Loucy (cell line): ENCODE data around the gene CADM4.

Experiments used
- H2AFZ ChIP-seq: fragments of 200-600 bp; sonication (generic); 2 replicates; pipeline ENCODE4 v1.6.0; 2016; ENCODE audit warnings: antibody characterized with exemption, mild to moderate bottlenecking, low read length, moderate library complexity
- H3F3A ChIP-seq: fragments of 200-600 bp; 2 replicates; pipeline ENCODE4 v1.6.0; 2016; ENCODE audit warnings: antibody characterized with exemption, low read depth, mild to moderate bottlenecking
- H3K27me3 ChIP-seq: fragments of 200-600 bp; sonication (generic); 2 replicates; pipeline ENCODE4 v1.6.1; 2014; ENCODE audit warnings: low read length, mild to moderate bottlenecking; ENCODE audit not compliant: insufficient read depth, poor library complexity, severe bottlenecking
- H3K36me3 ChIP-seq: fragments of 200-600 bp; sonication (generic); 2 replicates; pipeline ENCODE4 v1.6.1; 2016; ENCODE audit warnings: low read length; ENCODE audit not compliant: insufficient read depth
- H3K4me1 ChIP-seq: fragments of 200-600 bp; sonication (generic); 2 replicates; pipeline ENCODE4 v1.5.1; 2014; ENCODE audit warnings: low read length, mild to moderate bottlenecking; ENCODE audit not compliant: insufficient read depth, poor library complexity, severe bottlenecking
- H3K4me2 ChIP-seq: fragments of 200-600 bp; sonication (generic); 2 replicates; pipeline ENCODE4 v1.6.0; 2014; ENCODE audit warnings: antibody characterized with exemption, low read length, low read depth, mild to moderate bottlenecking; ENCODE audit not compliant: poor library complexity, severe bottlenecking
- H3K4me3 ChIP-seq: fragments of 200-600 bp; sonication (generic); 2 replicates; pipeline ENCODE4 v1.5.1; 2014; ENCODE audit warnings: low read length, mild to moderate bottlenecking, mixed read lengths; ENCODE audit not compliant: poor library complexity, severe bottlenecking
- H3K79me2 ChIP-seq: fragments of 200-600 bp; sonication (generic); 2 replicates; pipeline ENCODE4 v1.6.1; 2014; ENCODE audit warnings: low read length; ENCODE audit not compliant: insufficient read depth
- H3K9ac ChIP-seq: fragments of 200-600 bp; sonication (generic); 2 replicates; pipeline ENCODE4 v1.6.0; 2014; ENCODE audit warnings: mild to moderate bottlenecking, low read depth, low read length, moderate library complexity; ENCODE audit not compliant: poor library complexity, severe bottlenecking
- H3K9me2 ChIP-seq: fragments of 200-600 bp; sonication (generic); replicated peaks from 2 replicates; pipeline ENCODE4 v1.6.1; 2016; ENCODE audit warnings: low read depth, low read length, mixed read lengths
- H3K9me3 ChIP-seq: fragments of 200-600 bp; sonication (generic); 2 replicates; pipeline ENCODE4 v1.6.1; 2014; ENCODE audit warnings: mild to moderate bottlenecking, antibody characterized with exemption, low read length, low read depth; ENCODE audit not compliant: insufficient read depth
- H4K20me1 ChIP-seq: fragments of 200-600 bp; sonication (generic); 2 replicates; pipeline ENCODE4 v1.6.0; 2014; ENCODE audit warnings: antibody characterized with exemption, low read length, mild to moderate bottlenecking; ENCODE audit not compliant: insufficient read depth, poor library complexity, severe bottlenecking
- CTCF ChIP-seq: fragments of 200-600 bp; sonication (generic); conservative IDR thresholded peaks from 2 replicates; pipeline ENCODE4 v1.5.1; 2014; ENCODE audit warnings: mild to moderate bottlenecking, antibody characterized with exemption, low read length
- EZH2phosphoT487 ChIP-seq: fragments of 200-600 bp; IDR thresholded peaks from 2 replicates; pipeline ENCODE4 v1.6.1; 2018; ENCODE audit warnings: antibody characterized with exemption, mild to moderate bottlenecking, moderate library complexity, borderline replicate concordance

Gene CADM4

GRCh38 chr19:43611788-43612187 lies 27.9 kb downstream of the CADM4 start, which contains the start of gene SRRM5:
Gene SRRM5 (plus strand): TSS chr19:43612088. CDS start chr19:43612122, 34 bp downstream.
- H3K4me2 ChIP-seq, result no peak within 1 kb of the TSS
- H3K79me2 ChIP-seq, result peaks cover 77% of the 10 kb centered on the region
- H3K4me1 ChIP-seq, result peaks cover 11% of the 10 kb centered on the region
- peaks cover 43% of the 10 kb centered on the region for H4K20me1 ChIP-seq
- H3K9me3 ChIP-seq, result no peaks in the 10 kb centered on the region
- TF ChIP-seq EZH2phosphoT487, result no peak
- no peak for TF ChIP-seq CTCF
- H3K27me3 ChIP-seq, result no peaks in the 10 kb centered on the region
- no peak within 1 kb of the TSS for H2AFZ ChIP-seq
- H3K9ac ChIP-seq, result no peak within 1 kb of the TSS
- H3K36me3 ChIP-seq, result peaks cover 40% of the 10 kb centered on the region; the same call in 1 of the 2 replicates
- no peak within 1 kb of the TSS for H3K4me3 ChIP-seq
- H3K9me2 ChIP-seq, result no peaks in the 10 kb centered on the region
- H3F3A ChIP-seq, result no peaks in the 10 kb centered on the region

- H3K9me2 ChIP-seq, result no peaks in the 10 kb centered on the region
- H2AFZ ChIP-seq, result no peak overlapping the region
- H3K9ac ChIP-seq, result no peak overlapping the region
- H3K4me1 ChIP-seq, result peaks cover 5% of the 10 kb centered on the region
- H3F3A ChIP-seq, result no peaks in the 10 kb centered on the region
- peaks cover 64% of the 10 kb centered on the region for H3K79me2 ChIP-seq
- H4K20me1 ChIP-seq, result peaks cover 31% of the 10 kb centered on the region
- no peaks in the 10 kb centered on the region for H3K27me3 ChIP-seq
- H3K4me3 ChIP-seq, result no peak overlapping the region
- H3K4me2 ChIP-seq, result no peak overlapping the region
- TF ChIP-seq CTCF (no peak), EZH2phosphoT487 (no peak)
- H3K9me3 ChIP-seq, result no peaks in the 10 kb centered on the region
- H3K36me3 ChIP-seq, result peaks cover 51% of the 10 kb centered on the region; the same call in 1 of the 2 replicates
Measured at GRCh38 chr19:43610493-43610892, 29.2 kb downstream of the CADM4 start.

- no peaks in the 10 kb centered on the region for H3K27me3 ChIP-seq
- H3K9me2 ChIP-seq, result no peaks in the 10 kb centered on the region
- H2AFZ ChIP-seq, result no peak overlapping the region
- H3K4me1 ChIP-seq, result peaks cover 3% of the 10 kb centered on the region
- H3K4me3 ChIP-seq, result no peak overlapping the region
- TF ChIP-seq EZH2phosphoT487 (no peak), CTCF (no peak)
- H3K4me2 ChIP-seq, result no peak overlapping the region
- peaks cover 58% of the 10 kb centered on the region for H3K79me2 ChIP-seq
- no peak overlapping the region for H3K9ac ChIP-seq
- no peaks in the 10 kb centered on the region for H3F3A ChIP-seq
- peaks cover 52% of the 10 kb centered on the region; the same call in 1 of the 2 replicates for H3K36me3 ChIP-seq
- peaks cover 27% of the 10 kb centered on the region for H4K20me1 ChIP-seq
- H3K9me3 ChIP-seq, result no peaks in the 10 kb centered on the region
Measured at GRCh38 chr19:43609872-43610271, 29.8 kb downstream of the CADM4 start.
